Stimulated activated CD8-positive, alpha-beta memory T cell treated with anti-CD3 and anti-CD28 coated beads, Interleukin-4, amount 100 ng/mL, for 24 hours (primary cell): Measurements from ENCODE around the gene ZKSCAN5.

Source experiments
- DNase-seq: peaks from one replicate; pipeline ENCODE4 v3.0.0-alpha.2; 2020; ENCODE audit warnings: low read depth

The ZKSCAN5 gene

DNA sequence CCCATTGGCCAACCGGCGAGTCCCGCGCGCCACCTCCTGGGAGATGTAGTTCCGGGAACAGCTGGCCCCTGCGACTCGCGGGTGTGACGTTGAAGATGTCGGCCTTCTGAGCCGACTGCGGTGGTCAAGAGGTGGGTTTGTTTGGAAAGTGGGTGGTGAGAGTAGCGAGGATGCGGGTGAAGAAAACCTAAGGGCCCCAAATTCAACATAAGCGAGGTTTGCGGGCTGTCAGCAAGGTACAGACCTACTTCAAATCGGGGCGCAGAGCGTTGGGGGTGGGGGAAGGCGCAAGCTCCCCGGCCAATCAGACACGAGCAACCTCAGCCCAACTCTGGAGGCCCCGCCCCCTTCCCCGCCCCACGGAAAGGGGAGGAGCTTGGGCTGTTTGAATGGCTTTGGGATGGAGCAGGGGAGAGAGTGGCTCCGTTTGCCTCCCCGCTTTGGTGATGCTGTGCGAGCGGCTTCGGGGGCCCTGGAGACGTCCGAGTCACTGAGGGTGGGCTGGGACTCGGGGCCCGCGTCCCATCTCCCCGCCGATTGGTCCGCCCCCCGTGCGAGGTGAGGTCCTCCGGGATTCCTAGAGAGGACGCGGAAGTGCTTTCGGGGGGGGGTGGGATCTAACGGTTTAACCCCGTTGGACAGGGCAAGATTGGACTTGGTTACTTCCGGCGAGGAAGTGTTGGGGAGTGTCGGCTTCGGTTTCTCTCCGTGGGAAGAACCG lies at the start of gene ZKSCAN5:
Gene ZKSCAN5, plus strand, starts transcription at position 60 of the 721 bp plus-strand sequence. CDS start 1,383 bp downstream, outside the sequence.
- DNase-seq = peak; percentile 95

- no peak for DNase-seq
These were observed 48.6 kb upstream of the ZKSCAN5 start for GRCh38 chr7:99455874-99456273.

DNA sequence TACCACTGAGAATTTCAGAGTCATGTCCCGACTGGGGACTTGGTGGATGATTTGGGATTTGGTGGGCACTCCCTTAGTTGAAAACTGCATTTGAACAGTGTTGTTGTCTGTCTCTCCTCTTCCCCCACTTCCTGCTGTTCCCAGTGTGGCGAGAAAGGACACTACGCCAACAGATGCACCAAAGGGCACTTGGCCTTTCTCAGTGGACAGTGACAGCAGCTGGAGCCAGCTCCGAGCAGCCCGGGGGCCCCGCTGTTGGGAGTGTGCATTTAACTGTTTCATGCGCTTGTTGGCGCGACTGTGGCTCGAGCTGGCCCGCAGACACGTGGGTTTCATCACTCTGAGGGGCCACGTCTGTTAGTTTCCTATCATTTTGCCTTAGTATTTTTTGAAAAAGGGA lies 48.2 kb upstream of the ZKSCAN5 start:
- no peak for DNase-seq

GRCh38 chr7:99457050-99457649 lies 47.3 kb upstream of the ZKSCAN5 start:
- DNase-seq = no peak

- DNase-seq = no peak
These were observed 46.6 kb upstream of the ZKSCAN5 start for GRCh38 chr7:99457650-99458493.

DNA sequence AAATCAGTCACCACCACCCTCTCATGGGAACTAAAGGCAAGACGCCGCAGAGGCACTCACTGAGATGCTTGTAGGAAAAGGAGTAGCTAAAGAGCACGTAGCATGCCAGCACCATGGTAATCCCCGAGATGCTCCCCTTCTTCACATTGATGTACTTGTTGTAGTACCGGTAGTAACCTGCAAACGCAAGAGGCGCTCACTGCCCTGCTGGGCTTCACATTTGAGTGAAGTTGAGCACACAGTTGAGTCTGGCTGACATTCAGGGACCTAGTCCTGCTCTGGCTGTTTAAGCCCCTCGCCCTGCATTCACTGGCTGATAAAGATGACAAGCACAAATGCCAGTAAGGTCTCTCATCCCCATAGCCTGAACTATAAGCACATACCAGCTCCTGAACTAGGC lies 45.4 kb upstream of the ZKSCAN5 start:
- DNase-seq = no peak

GRCh38 chr7:99460651-99461050 lies 43.8 kb upstream of the ZKSCAN5 start:
- DNase-seq = no peak

GRCh38 chr7:99461221-99461620 lies 43.2 kb upstream of the ZKSCAN5 start:
- no peak for DNase-seq

- no peak for DNase-seq
These were observed 39.1 kb upstream of the ZKSCAN5 start for GRCh38 chr7:99465421-99465768.

DNA sequence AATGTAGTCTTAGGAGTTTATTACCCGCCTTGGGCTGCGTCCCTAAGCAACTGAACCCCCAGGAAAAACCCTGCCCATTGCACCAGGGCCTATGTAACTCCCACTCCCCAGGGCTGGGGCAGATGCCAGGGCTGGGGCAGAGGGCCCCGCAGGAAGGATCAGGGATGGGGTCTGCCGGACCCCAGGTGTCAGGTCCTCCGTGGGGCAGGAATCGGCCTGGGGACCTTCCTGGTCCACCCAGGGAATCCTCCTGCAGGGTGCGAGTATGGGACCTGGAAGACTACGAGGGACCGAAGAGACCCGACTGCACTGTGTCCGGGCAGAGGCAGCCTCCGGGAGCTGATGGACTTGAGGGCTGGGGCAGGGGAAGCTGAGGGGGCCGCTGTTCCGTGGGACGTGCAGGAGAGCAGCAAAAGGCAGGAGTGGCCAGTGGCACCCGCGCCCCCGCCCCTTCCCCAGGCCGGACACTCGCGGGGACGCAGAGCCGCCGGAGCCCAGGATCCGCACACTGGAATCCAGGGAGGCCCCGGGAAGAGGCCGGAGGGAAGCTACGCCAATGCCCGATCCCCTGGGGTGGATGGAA lies 36.0 kb upstream of the ZKSCAN5 start:
- DNase-seq = no peak

DNA sequence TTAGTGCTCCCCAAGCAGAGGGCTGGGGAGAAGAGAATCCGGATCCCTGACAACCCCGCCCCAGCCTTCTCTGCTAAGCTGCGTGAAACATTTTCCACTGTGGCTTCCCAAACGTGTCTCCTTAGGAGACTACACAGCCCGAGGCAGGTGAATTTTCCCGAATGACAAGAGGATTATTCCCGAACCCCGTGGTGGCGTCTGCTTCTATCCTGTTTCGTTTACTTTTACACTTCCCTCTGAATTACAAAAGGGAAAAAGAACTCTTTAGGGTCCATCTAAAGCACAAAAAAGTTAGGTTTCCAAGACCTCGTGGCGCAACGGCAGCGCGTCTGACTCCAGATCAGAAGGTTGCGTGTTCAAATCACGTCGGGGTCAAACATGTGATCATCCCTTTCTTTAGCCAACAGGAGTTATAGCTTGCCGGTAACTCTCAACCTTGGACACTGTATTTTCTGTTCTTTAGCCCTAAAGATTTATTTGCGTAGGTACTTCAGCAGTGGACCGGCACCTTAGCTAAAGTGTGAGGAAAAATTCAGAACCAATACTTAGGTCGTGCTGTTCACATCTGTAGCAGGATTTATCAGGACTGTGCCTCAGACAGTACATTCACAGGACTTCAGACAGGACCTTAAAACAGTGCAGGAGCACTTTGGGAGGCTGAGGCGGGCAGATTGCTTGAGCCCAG lies 34.9 kb upstream of the ZKSCAN5 start:
- no peak for DNase-seq

- peak; percentile 98 for DNase-seq
These were observed 31.7 kb upstream of the ZKSCAN5 start, which contains the start of gene ZNF789 for GRCh38 chr7:99472561-99473314. Gene ZNF789 (plus strand): TSS chr7:99472890. CDS start chr7:99476457, 3,567 bp downstream.

DNA sequence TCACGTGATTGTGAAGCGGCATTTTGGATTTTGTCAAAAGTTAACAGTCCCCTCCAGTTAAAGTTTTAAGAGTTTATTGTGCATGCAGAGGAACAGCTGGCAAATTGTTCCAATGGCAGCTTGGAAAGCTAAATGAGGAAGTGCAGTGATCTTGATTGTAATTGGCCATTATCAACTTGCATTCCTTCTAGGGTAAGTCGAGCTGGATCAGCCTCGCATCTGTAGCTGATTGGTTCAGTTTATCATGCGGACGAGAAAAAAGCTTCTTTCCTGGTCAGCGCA lies 31.2 kb upstream of the ZKSCAN5 start:
- no peak for DNase-seq

DNA sequence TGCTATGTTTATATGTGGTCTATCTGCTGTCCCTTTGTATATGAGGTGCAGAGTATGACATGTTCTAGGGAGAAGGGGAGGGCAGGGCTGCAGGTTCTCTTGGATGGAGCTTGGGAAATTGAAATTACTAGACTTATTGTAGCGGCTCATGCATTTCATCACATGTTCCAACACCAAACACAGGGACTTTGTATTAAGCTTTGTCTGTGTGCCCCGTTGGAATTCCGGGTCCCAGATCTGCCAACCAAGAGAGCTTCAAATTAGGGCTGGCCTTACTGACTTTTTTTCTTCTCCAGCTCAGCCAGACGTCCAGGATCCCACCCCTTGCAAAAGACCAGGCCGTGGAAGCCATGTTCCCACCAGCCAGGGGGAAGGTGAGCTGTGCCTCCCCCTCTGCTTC lies 28.4 kb upstream of the ZKSCAN5 start:
- DNase-seq = no peak

DNA sequence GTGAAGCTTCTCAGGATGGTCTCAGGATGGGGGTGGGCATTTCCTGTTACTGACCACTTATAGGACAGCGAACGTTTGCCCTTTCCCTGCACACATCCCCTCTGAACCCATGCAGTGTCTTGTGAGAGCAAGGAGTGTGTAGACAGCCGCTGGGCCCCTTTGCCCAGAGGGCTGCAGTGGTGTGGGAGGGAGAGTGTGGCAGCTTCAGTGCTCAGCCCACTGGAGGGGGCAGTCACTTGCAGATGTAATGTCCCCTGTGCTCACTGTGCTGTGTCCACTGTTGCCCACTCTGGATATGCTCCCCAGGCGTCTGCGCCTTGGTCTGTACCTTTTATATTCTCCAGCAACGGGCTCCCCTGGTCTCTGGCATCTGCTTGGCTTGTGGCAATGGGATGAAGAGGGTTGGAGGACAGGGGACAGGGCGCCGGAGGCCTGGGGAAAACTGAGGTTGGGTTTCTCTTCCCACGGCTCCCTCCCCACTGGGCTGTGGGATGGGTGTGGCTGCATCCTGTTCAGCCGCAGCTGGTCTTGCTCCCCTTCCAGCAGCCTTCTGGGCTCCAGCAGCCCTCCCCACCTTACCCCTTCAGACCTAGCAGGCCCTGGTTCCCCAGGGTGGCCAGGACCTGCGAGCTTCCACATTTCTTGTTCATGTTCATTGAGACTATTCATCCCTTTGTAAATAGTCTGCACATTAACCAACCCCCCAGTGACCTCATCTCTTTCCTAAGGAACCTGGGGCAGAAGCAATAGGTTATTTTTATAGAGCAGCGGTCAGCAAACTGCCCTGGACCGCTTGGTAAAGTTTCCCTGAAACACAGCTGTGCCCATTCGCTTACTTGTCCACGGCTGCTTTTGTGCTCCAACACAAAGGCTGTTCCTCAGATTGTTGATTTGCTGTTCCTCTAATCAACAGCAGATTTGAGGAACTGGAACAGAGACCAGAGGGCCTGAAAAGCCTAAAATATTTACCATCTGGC lies 25.7 kb upstream of the ZKSCAN5 start:
- DNase-seq = no peak

DNA sequence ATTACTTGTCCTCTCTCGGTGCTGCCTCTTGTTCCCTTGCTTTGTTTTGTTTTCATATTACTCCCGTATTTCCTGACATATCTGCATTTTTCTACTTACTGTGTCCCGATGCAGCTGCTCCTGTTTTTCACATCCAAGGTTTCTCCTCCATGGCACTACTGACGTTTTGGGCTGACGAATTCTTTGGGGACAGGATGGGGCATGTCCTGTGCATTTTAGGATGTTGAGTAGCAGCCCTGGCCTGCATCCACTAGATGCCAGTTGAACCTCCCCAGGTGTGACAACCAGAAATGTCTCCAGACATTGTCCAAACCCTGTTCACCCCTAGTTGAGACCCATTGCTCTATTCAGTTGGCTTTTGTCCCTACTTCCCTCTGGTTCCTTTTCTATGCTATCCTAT lies 19.4 kb upstream of the ZKSCAN5 start:
- no peak for DNase-seq

DNA sequence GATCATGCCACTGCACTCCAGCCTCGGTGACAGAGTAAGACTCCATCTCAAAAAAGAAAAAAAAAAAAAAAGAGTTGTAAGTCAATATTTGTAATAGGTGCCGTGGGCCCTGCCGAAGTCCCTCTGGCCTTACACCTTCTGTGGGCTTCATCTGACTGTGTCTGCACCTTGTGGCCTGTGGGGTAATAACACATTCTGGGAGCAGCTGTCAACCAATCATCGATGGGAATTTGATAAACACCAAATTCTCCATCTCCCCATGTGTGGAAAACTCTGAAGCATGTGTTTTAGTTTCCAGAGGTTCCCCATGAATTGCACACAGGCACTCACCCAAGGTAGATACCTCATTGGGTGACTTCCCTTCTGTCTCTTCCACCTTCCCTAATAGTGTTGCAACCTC lies 15.2 kb upstream of the ZKSCAN5 start:
- no peak for DNase-seq

GRCh38 chr7:99490878-99491277 lies 13.6 kb upstream of the ZKSCAN5 start:
- no peak for DNase-seq

DNA sequence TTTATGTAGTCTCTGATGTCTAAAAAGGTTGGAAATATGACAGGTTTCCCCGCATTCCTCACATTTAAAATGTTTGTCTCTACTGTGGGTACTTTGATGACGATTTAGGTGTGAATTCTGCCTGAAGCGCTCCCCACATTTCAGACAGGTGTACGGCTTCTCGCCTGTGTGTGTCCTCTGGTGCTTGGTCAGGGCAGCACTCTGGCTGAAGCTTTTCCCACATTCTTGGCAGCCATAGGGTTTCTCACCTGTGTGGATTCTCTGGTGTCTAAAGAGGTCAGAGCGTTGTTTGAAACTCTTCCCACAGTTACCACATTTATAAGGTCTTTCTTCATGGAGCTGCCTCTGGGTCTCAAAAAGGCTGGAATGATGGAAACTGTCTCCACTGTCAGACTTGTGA lies 10.6 kb upstream of the ZKSCAN5 start:
- DNase-seq = no peak
